ENCODE results near the gene SLC9A8.
A peak's percentile ranks its signal among the peaks of the same experiment; 100 is the strongest.

Gene SLC9A8

GRCh38 chr20:49784291-49784690 is 28.3 kb upstream of the SLC9A8 start:
- no peak for TF ChIP-seq CTCF (conservative IDR thresholded peaks at IDR 0.05; ENCODE audit: low read length)
- H3K4me3 ChIP-seq (ENCODE audit: low read length) = no peak overlapping the region
- no peak for DNase-seq (ENCODE audit: low read depth)

DNA sequence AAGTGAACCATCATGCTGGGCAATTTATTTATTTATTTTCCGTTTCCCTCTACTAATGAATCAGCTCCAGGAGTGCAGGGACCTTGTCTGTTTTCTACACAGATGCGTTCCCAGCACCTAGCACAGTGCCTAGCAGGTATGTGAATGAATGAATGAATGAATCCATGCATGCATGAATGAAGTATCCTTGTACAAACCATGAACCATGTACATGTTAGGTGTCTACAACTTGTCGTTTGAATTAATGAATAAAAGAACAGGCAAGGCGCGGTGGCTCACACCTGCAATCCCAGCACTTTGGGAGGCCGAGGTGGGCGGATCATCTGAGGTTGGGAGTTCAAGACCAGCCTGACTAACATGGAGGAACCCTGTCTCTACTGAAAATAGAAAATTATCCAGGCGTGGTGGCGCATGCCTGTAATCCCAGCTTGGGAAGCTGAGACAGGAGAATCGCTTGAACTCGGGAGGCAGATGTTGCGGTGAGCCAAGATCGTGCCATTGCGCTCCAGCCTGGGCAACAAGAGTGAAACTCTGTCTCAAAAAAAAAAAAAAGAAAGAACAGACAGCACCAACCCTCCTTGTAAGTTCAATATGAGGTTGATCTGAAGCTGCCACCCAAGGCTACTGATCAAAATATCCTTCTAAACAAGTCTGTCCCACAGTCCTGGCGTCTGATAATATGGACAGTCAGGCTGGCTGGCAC is 27.3 kb upstream of the SLC9A8 start:
- no peak for DNase-seq (ENCODE audit: low read depth)

DNA sequence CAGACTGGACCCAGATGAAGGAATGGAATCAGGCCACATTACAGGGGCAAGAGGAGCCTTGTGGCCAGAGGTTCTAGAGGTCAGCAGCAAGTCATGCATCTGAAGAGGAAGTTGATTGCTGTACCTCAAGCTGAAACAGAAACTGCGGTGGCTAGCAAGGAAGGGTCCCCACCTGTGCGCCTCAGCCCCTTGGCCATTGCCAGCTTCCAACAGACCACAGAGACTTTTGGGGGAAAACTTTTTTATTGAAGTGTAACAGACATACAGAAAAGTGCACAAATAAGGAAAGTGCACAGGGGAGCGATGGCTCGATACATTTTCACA is 26.8 kb upstream of the SLC9A8 start:
- no peak overlapping the region for H3K4me3 ChIP-seq (ENCODE audit: low read length)
- no peak for TF ChIP-seq CTCF (conservative IDR thresholded peaks at IDR 0.05; ENCODE audit: low read length)
- DNase-seq (ENCODE audit: low read depth) = no peak

More for the DNA sequence above, 27.3 kb upstream of the SLC9A8 start:
- TF ChIP-seq CTCF (conservative IDR thresholded peaks at IDR 0.05; ENCODE audit: low read length) = no peak
- no peak overlapping the region for H3K4me3 ChIP-seq (ENCODE audit: low read length)

DNA sequence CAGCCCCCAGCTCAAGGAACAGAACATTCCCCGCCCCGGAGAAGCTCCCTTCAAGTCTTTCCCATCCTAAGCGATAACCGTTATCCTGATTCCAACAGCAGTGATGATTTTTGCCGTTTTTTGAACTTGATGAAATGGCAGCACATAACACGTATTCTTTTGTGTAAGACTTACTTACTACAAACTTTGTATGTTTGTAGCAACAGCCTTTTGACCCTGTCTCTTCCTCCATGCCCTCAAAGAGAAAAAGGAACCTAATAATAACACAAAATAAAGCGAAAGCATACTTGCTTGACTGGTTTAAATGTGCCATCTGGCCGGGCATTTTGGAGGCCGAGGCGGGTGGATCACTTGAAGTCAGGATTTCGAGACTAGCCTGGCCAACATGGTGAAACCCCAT is 26.4 kb upstream of the SLC9A8 start:
- H3K4me3 ChIP-seq (ENCODE audit: low read length) = no peak overlapping the region
- no peak for DNase-seq (ENCODE audit: low read depth)
- no peak for TF ChIP-seq CTCF (conservative IDR thresholded peaks at IDR 0.05; ENCODE audit: low read length)

- TF ChIP-seq CTCF (conservative IDR thresholded peaks at IDR 0.05; ENCODE audit: low read length) = peak; percentile 49
- H3K4me3 ChIP-seq (ENCODE audit: low read length) = no peak overlapping the region
- no peak for DNase-seq (ENCODE audit: low read depth)
Measured at GRCh38 chr20:49786668-49787370, 25.8 kb upstream of the SLC9A8 start.

DNA sequence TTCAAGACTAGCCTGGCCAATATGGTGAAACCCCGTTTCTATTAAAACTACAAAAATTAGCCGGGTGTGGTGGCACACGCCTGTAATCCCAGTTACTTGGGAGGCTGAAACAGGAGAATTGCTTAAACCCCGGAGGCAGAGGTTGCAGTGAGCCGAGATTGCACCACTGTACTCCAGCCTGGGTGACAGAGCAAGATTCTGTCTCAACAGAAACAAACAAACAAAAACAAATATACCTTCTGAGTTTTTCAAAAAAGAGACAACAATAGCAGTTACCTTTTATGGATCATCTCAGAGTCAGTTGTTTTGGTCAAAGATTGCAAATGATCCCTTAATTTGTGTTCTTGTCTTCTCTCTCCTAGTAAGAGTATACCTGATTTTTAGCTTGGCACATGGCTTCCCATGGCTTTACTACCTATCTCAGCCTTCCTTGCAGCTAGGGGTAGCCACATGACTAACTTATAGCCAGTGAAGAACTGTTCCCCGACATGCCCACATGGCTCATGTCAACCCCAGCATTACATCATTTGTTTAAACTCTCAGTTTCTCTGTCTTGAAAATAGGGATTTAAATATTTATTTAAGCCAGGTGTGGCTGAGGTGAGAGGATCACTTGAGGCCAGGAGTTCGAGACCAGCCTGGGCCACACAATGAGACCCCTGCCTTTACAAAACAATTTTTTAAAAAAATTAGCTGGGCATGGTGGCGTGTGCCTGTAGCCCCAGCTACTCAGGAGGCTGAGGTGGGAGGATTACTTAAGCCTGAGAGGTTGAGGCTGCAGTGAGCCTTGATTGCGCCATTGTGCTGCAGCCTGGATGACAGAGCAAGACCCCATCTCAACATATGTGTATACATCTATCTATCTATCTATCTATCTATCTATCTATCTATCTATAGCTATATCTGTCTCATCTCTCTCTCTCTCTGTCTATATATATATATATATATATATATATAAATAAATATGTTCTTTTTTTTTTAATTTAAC is 25.0 kb upstream of the SLC9A8 start:
- no peak for TF ChIP-seq CTCF (conservative IDR thresholded peaks at IDR 0.05; ENCODE audit: low read length)
- H3K4me3 ChIP-seq (ENCODE audit: low read length) = no peak overlapping the region
- DNase-seq (ENCODE audit: low read depth) = no peak

Measured in AG10803 (cell line).